ENCODE measurements around the gene TECPR2. TPM values are rescaled to one million over a fixed set of nuclear protein-coding genes. Genes with fewer than 3 reads are reported as not detected.
A peak's percentile ranks its signal among the peaks of the same experiment; 100 is the strongest.

TECPR2 gene, protein sequence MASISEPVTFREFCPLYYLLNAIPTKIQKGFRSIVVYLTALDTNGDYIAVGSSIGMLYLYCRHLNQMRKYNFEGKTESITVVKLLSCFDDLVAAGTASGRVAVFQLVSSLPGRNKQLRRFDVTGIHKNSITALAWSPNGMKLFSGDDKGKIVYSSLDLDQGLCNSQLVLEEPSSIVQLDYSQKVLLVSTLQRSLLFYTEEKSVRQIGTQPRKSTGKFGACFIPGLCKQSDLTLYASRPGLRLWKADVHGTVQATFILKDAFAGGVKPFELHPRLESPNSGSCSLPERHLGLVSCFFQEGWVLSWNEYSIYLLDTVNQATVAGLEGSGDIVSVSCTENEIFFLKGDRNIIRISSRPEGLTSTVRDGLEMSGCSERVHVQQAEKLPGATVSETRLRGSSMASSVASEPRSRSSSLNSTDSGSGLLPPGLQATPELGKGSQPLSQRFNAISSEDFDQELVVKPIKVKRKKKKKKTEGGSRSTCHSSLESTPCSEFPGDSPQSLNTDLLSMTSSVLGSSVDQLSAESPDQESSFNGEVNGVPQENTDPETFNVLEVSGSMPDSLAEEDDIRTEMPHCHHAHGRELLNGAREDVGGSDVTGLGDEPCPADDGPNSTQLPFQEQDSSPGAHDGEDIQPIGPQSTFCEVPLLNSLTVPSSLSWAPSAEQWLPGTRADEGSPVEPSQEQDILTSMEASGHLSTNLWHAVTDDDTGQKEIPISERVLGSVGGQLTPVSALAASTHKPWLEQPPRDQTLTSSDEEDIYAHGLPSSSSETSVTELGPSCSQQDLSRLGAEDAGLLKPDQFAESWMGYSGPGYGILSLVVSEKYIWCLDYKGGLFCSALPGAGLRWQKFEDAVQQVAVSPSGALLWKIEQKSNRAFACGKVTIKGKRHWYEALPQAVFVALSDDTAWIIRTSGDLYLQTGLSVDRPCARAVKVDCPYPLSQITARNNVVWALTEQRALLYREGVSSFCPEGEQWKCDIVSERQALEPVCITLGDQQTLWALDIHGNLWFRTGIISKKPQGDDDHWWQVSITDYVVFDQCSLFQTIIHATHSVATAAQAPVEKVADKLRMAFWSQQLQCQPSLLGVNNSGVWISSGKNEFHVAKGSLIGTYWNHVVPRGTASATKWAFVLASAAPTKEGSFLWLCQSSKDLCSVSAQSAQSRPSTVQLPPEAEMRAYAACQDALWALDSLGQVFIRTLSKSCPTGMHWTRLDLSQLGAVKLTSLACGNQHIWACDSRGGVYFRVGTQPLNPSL (N-terminal part only)
- total RNA-seq, result 1 to 10 TPM; 4.6 to 4.9 TPM

DNA sequence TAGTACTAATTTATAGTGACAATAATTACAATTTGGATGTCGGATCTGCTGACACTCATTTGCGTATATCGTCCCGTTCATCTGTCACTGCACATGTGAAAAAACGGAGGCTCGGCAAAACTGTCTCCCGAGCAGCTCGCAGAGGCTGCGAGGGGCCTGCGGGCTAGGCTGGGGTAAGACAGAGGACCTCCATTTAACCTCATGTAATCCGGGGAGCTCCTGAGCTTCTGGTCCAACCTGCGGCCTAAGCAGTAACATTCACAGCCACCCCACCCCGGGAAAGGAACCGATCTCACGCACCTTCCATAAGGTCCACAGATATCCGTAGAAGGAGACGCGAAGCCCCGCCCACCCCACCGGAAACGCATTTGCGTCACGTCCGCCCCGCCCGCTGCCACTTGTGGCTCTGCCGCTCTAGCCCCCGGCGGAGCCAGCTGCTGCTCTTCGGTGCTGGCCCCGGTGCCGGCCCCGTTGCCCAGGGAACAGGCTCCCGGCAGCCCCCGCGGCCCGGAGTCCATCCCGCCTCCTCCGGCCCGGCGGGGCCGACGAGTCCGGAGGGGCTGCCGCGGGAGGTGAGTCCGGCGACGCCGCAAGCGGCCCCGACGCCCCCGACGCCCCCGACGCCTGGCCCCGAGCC, at the start of gene TECPR2, which contains the start of gene CINP:
TSS of gene TECPR2 (plus strand) at position 397 of the 637 bp plus-strand sequence. CDS start 13,781 bp downstream, outside the sequence.
TSS of gene CINP (minus strand) at position 346 of the 637 bp plus-strand sequence. CDS start at position 307, 39 bp downstream.
- peak within 1 kb of the TSS; percentile 88 for H3K27ac Mint-ChIP-seq
- no peak within 1 kb of the TSS for H3K4me3 Mint-ChIP-seq
- no peaks in the 10 kb centered on the region for H3K9me3 Mint-ChIP-seq
- H3K36me3 Mint-ChIP-seq (ENCODE audit: low read depth), result peaks cover 31% of the 10 kb centered on the region
- H3K4me1 Mint-ChIP-seq, result peaks cover 23% of the 10 kb centered on the region
- H3K27me3 Mint-ChIP-seq, result no peaks in the 10 kb centered on the region
- peak; percentile 82 for ATAC-seq (replicated peaks)

DNA sequence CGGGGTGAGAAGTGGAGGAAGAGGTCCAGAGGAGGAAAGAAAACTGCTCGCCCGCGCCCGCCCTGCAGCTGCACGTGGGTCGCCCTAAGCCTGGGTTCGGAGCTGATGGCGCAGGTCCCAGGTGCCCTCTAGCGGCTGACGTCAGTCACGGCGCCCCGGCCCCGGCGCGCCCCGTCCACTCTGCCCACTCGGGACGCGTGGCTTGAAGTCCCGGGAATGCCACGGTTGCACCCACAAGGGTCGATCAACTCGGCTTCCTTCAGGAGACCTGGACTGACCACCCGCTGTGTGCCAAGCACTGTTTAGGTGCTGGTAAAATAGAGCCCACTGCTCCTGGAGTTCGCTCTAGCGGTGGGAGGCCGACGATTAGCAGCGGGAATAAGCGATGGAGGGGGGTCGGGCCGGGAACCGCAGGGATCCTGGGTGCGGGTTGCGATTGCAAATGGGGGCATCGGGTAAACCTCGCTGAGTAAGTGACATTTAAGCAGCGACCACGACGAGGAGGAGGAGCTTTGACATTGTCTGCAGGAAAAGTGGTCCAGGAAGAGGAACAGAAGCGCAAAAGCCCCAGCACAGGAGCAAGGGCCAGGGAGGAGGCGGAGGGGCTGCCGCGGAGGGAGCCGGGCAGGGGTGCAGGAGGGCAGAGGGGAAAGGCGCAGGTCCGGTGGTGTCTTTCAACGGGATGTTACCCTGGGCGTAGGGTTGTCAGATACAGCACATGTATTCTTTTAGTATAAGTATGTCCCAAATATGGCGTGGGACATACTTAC, 48.3 kb upstream of the TECPR2 start:
- Mint-ChIP-seq H3K4me1 (peaks cover 25% of the 10 kb centered on the region), H3K9me3 (no peaks in the 10 kb centered on the region), H3K27me3 (no peaks in the 10 kb centered on the region), H3K36me3 (ENCODE audit: low read depth) (peaks cover 17% of the 10 kb centered on the region), H3K4me3 (peak overlapping the region; percentile 99), H3K27ac (peak overlapping the region; percentile 73)
- peak; percentile 66 for ATAC-seq (replicated peaks)

- Mint-ChIP-seq H3K4me3 (peak overlapping the region; percentile 99), H3K4me1 (peaks cover 25% of the 10 kb centered on the region), H3K9me3 (no peaks in the 10 kb centered on the region), H3K36me3 (ENCODE audit: low read depth) (peaks cover 17% of the 10 kb centered on the region), H3K27me3 (no peaks in the 10 kb centered on the region), H3K27ac (no peak overlapping the region)
- ATAC-seq (replicated peaks), result no peak
These were observed 47.6 kb upstream of the TECPR2 start for GRCh38 chr14:102315121-102315520.

DNA sequence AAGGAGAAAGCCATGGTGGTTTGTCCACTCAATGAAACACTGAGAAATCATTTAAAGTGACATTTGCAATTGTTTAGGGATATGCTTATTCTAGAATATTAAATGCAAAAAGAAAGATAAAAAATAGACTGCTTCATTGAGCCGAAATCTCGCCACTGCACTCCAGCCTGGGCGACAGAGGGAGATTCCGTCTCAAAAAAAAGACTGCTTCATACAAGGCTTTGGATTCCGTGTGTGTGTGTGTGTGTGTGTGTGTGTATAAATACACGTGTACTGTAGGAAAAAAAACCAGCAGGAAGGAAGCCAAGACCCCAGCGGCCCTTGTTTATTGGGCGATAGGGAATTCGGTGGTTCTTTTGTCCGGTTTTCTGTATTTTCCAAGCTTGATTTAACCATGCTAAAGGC, 46.4 kb upstream of the TECPR2 start:
- Mint-ChIP-seq H3K4me1 (peaks cover 25% of the 10 kb centered on the region), H3K27me3 (no peaks in the 10 kb centered on the region), H3K9me3 (no peaks in the 10 kb centered on the region), H3K36me3 (ENCODE audit: low read depth) (peaks cover 17% of the 10 kb centered on the region), H3K27ac (peak overlapping the region; percentile 100), H3K4me3 (peak overlapping the region; percentile 99)
- no peak for ATAC-seq (replicated peaks)

GRCh38 chr14:102316743-102317563, 45.8 kb upstream of the TECPR2 start:
- H3K4me3 Mint-ChIP-seq, result peak overlapping the region; percentile 99
- peak; percentile 77 for ATAC-seq (replicated peaks)

DNA sequence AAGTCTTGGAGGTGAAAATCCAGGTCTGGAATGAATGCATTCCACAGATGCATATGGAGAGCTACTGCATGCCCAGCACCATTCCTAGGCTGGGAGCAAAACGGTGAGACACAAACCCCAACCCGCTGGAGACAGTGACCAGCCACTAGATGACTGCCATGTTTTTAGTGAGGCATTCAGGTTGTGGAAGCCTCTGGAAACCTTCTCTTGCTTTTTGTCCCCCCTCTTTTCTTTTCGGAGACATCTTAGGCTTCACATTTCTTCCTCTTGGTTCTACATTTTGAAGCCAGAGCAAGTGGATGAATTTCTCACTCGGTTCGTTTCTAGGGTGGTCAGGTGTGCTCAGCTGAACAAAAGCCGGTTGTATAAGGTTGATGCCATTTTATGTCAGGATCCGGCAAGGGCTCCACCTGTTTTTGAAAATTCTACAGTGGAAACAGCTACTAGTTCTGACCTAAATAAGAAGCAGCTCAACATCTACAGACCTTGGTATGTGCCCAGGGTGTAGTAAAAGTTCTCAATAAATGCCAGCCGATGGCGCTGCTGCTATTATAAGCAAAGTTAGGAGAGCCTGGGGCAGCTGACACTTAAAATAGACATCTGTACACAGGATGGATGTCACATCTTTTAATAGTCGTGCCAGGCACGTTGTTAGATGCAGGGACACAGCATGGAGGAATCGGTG, 45.0 kb upstream of the TECPR2 start:
- H3K4me3 Mint-ChIP-seq, result peak overlapping the region; percentile 99
- peaks cover 17% of the 10 kb centered on the region for H3K36me3 Mint-ChIP-seq (ENCODE audit: low read depth)
- peak; percentile 15 for ATAC-seq (replicated peaks)
- H3K27me3 Mint-ChIP-seq, result no peaks in the 10 kb centered on the region
- H3K27ac Mint-ChIP-seq, result peak overlapping the region; percentile 100
- no peaks in the 10 kb centered on the region for H3K9me3 Mint-ChIP-seq
- peaks cover 25% of the 10 kb centered on the region for H3K4me1 Mint-ChIP-seq

More at GRCh38 chr14:102316743-102317563, 45.8 kb upstream of the TECPR2 start:
- Mint-ChIP-seq H3K9me3 (no peaks in the 10 kb centered on the region), H3K4me1 (peaks cover 25% of the 10 kb centered on the region), H3K27ac (peak overlapping the region; percentile 100), H3K36me3 (ENCODE audit: low read depth) (peaks cover 17% of the 10 kb centered on the region), H3K27me3 (no peaks in the 10 kb centered on the region)

DNA sequence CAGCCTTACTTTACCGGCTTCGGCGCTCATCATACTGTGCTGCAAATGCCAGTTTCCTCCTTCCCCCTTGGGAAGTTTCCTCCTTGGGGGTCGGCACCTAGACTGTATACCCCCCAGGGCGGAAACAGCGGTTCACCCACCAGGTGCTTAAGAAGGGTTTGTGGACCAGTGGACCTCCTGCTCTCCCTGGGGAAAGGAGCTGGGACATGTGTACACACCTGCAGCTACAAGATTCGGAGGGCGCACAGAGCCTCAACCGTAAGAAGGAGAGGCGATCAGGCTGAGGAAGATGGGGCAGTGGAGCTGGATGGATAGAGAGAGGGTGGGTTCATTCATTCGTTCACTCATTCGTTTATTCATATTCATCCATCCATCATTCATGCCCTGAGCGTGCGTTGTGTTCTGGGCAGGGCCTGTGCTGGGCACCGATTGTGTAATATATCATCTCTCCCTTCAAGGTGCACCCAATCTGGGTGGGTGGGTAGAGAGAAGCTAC, 43.9 kb upstream of the TECPR2 start:
- H3K9me3 Mint-ChIP-seq, result no peaks in the 10 kb centered on the region
- ATAC-seq (replicated peaks), result peak; percentile 1
- H3K4me1 Mint-ChIP-seq, result peaks cover 25% of the 10 kb centered on the region
- H3K36me3 Mint-ChIP-seq (ENCODE audit: low read depth), result peaks cover 17% of the 10 kb centered on the region
- peak overlapping the region; percentile 99 for H3K4me3 Mint-ChIP-seq
- no peaks in the 10 kb centered on the region for H3K27me3 Mint-ChIP-seq
- peak overlapping the region; percentile 100 for H3K27ac Mint-ChIP-seq

DNA sequence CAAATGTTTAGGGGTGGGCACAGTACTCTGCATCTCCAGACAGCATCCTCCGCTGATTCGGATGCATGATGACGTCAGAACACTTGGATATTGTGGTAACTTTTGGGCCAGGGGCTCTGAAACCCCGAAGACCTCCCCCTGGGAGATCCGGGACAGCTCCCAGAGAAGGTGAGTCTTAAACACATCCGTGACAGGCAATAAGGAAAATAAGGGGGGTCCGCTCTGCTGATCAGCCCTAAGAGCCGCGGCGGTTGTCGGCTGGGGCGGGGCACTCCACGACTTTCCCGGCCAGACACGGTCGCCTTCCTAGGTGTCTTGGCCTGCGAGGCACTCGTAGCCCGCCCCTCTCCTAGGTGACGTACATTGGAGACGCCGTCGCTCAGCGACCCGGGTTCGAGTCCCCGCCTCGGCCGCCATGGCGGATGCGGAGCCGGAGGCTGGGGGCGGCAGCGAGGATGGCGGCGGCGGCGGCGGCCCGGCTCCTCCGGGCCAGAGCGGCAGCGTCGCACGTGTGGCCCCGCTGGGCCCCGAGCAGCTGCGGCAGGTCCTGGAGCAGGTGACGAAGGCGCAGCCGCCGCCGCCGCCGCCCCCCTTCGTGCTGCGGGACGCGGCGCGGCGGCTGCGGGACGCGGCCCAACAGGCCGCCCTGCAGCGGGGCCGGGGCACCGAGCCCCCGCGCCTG, 43.2 kb upstream of the TECPR2 start, which contains the start of gene ZNF839:
TSS of gene ZNF839 (plus strand) at position 396 of the 682 bp plus-strand sequence. CDS start at position 416, 20 bp downstream.
- Mint-ChIP-seq H3K4me1 (peaks cover 23% of the 10 kb centered on the region), H3K27ac (peak within 1 kb of the TSS; percentile 100), H3K4me3 (peak within 1 kb of the TSS; percentile 99), H3K36me3 (ENCODE audit: low read depth) (peaks cover 17% of the 10 kb centered on the region), H3K27me3 (no peaks in the 10 kb centered on the region), H3K9me3 (no peaks in the 10 kb centered on the region)
- peak; percentile 77 for ATAC-seq (replicated peaks)

GRCh38 chr14:102320033-102320660, 42.6 kb upstream of the TECPR2 start:
- peak overlapping the region; percentile 99 for H3K4me3 Mint-ChIP-seq
- H3K36me3 Mint-ChIP-seq (ENCODE audit: low read depth), result peaks cover 17% of the 10 kb centered on the region
- peaks cover 21% of the 10 kb centered on the region for H3K4me1 Mint-ChIP-seq
- no peaks in the 10 kb centered on the region for H3K27me3 Mint-ChIP-seq
- peak; percentile 16 for ATAC-seq (replicated peaks)
- H3K27ac Mint-ChIP-seq, result peak overlapping the region; percentile 100
- no peaks in the 10 kb centered on the region for H3K9me3 Mint-ChIP-seq

GRCh38 chr14:102320671-102321455, 41.9 kb upstream of the TECPR2 start:
- ATAC-seq (replicated peaks), result no peak
- Mint-ChIP-seq H3K36me3 (ENCODE audit: low read depth) (peaks cover 17% of the 10 kb centered on the region), H3K4me3 (peak overlapping the region; percentile 99), H3K4me1 (peaks cover 21% of the 10 kb centered on the region), H3K27me3 (no peaks in the 10 kb centered on the region), H3K9me3 (no peaks in the 10 kb centered on the region), H3K27ac (peak overlapping the region; percentile 100)
